OCI-LY3 (cell line): ENCODE measurements around the gene MGAT4A.

Source experiments
- CTCF ChIP-seq: fragments of 200-600, 300-600 bp; sonication (generic); IDR thresholded peaks from 2 replicates; pipeline ENCODE4 v1.5.1; 2014; ENCODE audit warnings: antibody characterized with exemption, low read length, low read depth
- EZH2phosphoT487 ChIP-seq: fragments of 200-600 bp; shearing (Covaris generic); IDR thresholded peaks from 2 replicates; pipeline ENCODE4 v1.6.1; 2018; ENCODE audit warnings: antibody characterized with exemption, mixed run types, low read depth

GRCh38 chr2:98734162-98734561 is 3.2 kb upstream of the MGAT4A start:
- TF ChIP-seq CTCF (no peak), EZH2phosphoT487 (no peak)
